ENCODE results near the gene MAPK8IP2. TPM values are rescaled to one million over a fixed set of nuclear protein-coding genes. Genes with fewer than 3 reads are reported as not detected.

Gene MAPK8IP2
- total and polyA plus RNA-seq, 2 of the 13 experiments (the other 11 are each of a cell fraction or from before 2014, with no cell fraction given), result 1.3 to 2.6 TPM

GRCh38 chr22:50600967-50601668 lies 525 bp downstream of the MAPK8IP2 start (continued):
- TF ChIP-seq ZNF687 (CRISPR knock-in tag; IDR thresholded peaks at IDR 0.05) (peak; percentile 8; the same call in 1 of the 2 replicates), SALL2 (CRISPR knock-in tag; IDR thresholded peaks at IDR 0.05) (no peak), PHF8 (CRISPR knock-in tag; IDR thresholded peaks at IDR 0.05) (0 out of 2 replicates have a peak, but pooled peaks have one; percentile 23)

- Histone ChIP-seq H3K27me3 (ENCODE audit: control insufficient read depth in 1 of 2, insufficient read depth in 2 of 2, low read length in 2 of 2) (peaks cover 0 to 2% of the 10 kb centered on the region in 2 experiments; a peak in 2 of 5 replicates), H4K20me1 (ENCODE audit: insufficient read depth, low read length) (no peaks in the 10 kb centered on the region; the same call in 1 of the 2 replicates), H3K4me2 (ENCODE audit: low read depth, low read length) (peak overlapping the region; percentile 67; the same call in 1 of the 2 replicates), H3K4me1 (ENCODE audit: insufficient read depth, low read length) (peaks cover 15% of the 10 kb centered on the region), H3K4me3 (replicated peaks in 1 of 3; ENCODE audit: insufficient read depth in 1 of 3, low read depth in 2 of 3, low read length in 3 of 3) (peak overlapping the region in 2 of 3 experiments; percentile 57 to 70; a peak in 3 of 6 replicates), H3K79me2 (ENCODE audit: insufficient read depth, low read length) (no peaks in the 10 kb centered on the region), H3K36me3 (replicated peaks in 1 of 2; ENCODE audit: control insufficient read depth in 1 of 2, insufficient read depth in 2 of 2, low read length in 2 of 2) (no peaks in the 10 kb centered on the region), H3K27ac (ENCODE audit: extremely low read length, insufficient read depth, low read length) (no peak overlapping the region), H3K9ac (ENCODE audit: insufficient read depth, low read depth, low read length) (no peak overlapping the region), H3K9me3 (ENCODE audit: low read length) (no peaks in the 10 kb centered on the region), H2AFZ (ENCODE audit: low read length) (no peak overlapping the region)
- ATAC-seq (peak; percentile 16), FAIRE-seq (no peak), DNase-seq (ENCODE audit: low spot score) (no peak)
- ChIA-PET CTCF (ENCODE audit: low intra/inter-chr PET ratio, low total read pairs) (no interaction called here), POLR2A (interaction anchor here (0.8 to 1.1 kb wide), 2 partner anchors 17 to 19 kb away, joined by 4 to 5 read pairs; partner anchors contain the start of gene CHKB)
- in situ Hi-C loops (cut with HindIII; ENCODE audit: extremely low pct_ligation_motif_present, low pct_unique_long_range_greater_than_20kb) (no loop called here), intact Hi-C loops (cut with micrococcal nuclease; ENCODE audit: unreplicated experiment) (no loop called here)
- BruUV-seq (replicated peaks), result no TSS peak
- 46% methylated on average over 8 of the region's 12 CpGs for WGBS (ENCODE audit: low lambda C conversion rate)
- TF ChIP-seq AGO2 (optimal IDR thresholded peaks at IDR 0.05; ENCODE audit: low read depth, low read length) (no peak), BRF2 (CRISPR knock-in tag; IDR thresholded peaks at IDR 0.05) (no peak), ZNF343 (CRISPR knock-in tag; IDR thresholded peaks at IDR 0.05) (no peak), ARNT (IDR thresholded peaks at IDR 0.05) (no peak), E2F2 (CRISPR knock-in tag; IDR thresholded peaks at IDR 0.05; ENCODE audit: borderline replicate concordance) (no peak), ARID5B (CRISPR knock-in tag; IDR thresholded peaks at IDR 0.05) (no peak)
Measured at GRCh38 chr22:50601669-50602337, 1.2 kb downstream of the MAPK8IP2 start.
